SIG-M5 treated with dmso at 0.1 percent for 504 hours (cell line): Measurements from ENCODE around the gene C6orf89.
"Not testable (repeated sequence)": the region's sequence is repeated elsewhere in the genome, so short reads cannot be mapped to it uniquely, and the experiment has no call there.

ENCODE experiments used
- DNase-seq: peaks from one replicate; lab custom pipeline; 2025; ENCODE audit not compliant: unreplicated experiment; lab: John Stamatoyannopoulos, UW

Gene C6orf89

GRCh38 chr6:36945301-36945700 is 59.5 kb downstream of the C6orf89 start:
- no peak for DNase-seq

GRCh38 chr6:36946526-36946925 is 60.8 kb downstream of the C6orf89 start:
- no peak for DNase-seq

- no peak for DNase-seq
These were observed 62.0 kb downstream of the C6orf89 start for GRCh38 chr6:36947570-36948351.

- not testable (repeated sequence) for DNase-seq
These were observed 63.3 kb downstream of the C6orf89 start for GRCh38 chr6:36949076-36949475.

- DNase-seq, result no peak
These were observed 63.9 kb downstream of the C6orf89 start for GRCh38 chr6:36949636-36950035.

- DNase-seq, result no peak
These were observed 68.1 kb downstream of the C6orf89 start for GRCh38 chr6:36953931-36954261.

- DNase-seq, result no peak
These were observed 68.6 kb downstream of the C6orf89 start, which contains the start of gene PI16 for GRCh38 chr6:36954262-36954931. Gene PI16 (plus strand): TSS chr6:36954738. CDS start chr6:36954761, 23 bp downstream.

GRCh38 chr6:36955136-36955535 is 69.4 kb downstream of the C6orf89 start:
- DNase-seq, result no peak

- no peak for DNase-seq
These were observed 70.1 kb downstream of the C6orf89 start for GRCh38 chr6:36955671-36956445.

- DNase-seq, result no peak
These were observed 70.7 kb downstream of the C6orf89 start for GRCh38 chr6:36956446-36956820.

GRCh38 chr6:36957773-36958271 is 72.1 kb downstream of the C6orf89 start:
- no peak for DNase-seq

- no peak for DNase-seq
These were observed 73.2 kb downstream of the C6orf89 start for GRCh38 chr6:36958775-36959554.

- DNase-seq, result no peak
These were observed 74.0 kb downstream of the C6orf89 start for GRCh38 chr6:36959555-36960250.

- DNase-seq, result no peak
These were observed 76.0 kb downstream of the C6orf89 start for GRCh38 chr6:36961441-36962435.

- peak; percentile 96 for DNase-seq
These were observed 77.1 kb downstream of the C6orf89 start for GRCh38 chr6:36962874-36963273.

GRCh38 chr6:36963451-36964290 is 77.9 kb downstream of the C6orf89 start:
- DNase-seq, result peak; percentile 16

- DNase-seq, result no peak
These were observed 78.6 kb downstream of the C6orf89 start for GRCh38 chr6:36964349-36964748.

GRCh38 chr6:36964908-36965307 is 79.2 kb downstream of the C6orf89 start:
- no peak for DNase-seq
